HG02981 (cell line): ENCODE measurements around the gene SLC35F3.
"Not testable (repeated sequence)": the region's sequence is repeated elsewhere in the genome, so short reads cannot be mapped to it uniquely, and the experiment has no call there.

Source experiments
- ATAC-seq: cut with Tn5 transposase; IDR thresholded peaks from one replicate; pipeline ENCODE4 v1.9.1; 2021; ENCODE audit warnings: mild to moderate bottlenecking, moderate library complexity; ENCODE audit not compliant: unreplicated experiment

The SLC35F3 gene

GRCh38 chr1:234277161-234277868, 372.8 kb downstream of the SLC35F3 start:
- no peak for ATAC-seq

- ATAC-seq = no peak
Measured at GRCh38 chr1:234279021-234279420, 374.5 kb downstream of the SLC35F3 start.

DNA sequence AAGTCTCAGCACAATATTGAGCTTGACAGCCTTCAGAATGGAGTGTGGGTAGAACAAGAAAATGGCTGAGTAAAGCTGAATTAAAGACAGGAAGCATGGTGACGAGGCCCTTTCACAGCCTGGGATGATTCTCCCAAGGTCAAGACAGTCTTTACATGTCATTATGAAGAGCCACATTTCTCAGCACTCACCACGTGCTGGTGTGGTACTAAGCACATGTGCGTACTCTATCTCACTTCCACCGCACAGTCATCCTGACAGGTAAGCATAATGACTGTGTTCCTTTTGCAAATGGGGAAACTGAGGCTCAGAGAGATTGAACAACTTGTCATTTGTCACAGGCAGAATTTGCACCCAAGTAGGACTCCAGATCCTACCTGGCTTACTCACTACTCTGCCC, 376.0 kb downstream of the SLC35F3 start:
- ATAC-seq = no peak

- no peak for ATAC-seq
Measured at GRCh38 chr1:234281826-234282489, 377.5 kb downstream of the SLC35F3 start.

GRCh38 chr1:234286206-234286605, 381.7 kb downstream of the SLC35F3 start:
- no peak for ATAC-seq

DNA sequence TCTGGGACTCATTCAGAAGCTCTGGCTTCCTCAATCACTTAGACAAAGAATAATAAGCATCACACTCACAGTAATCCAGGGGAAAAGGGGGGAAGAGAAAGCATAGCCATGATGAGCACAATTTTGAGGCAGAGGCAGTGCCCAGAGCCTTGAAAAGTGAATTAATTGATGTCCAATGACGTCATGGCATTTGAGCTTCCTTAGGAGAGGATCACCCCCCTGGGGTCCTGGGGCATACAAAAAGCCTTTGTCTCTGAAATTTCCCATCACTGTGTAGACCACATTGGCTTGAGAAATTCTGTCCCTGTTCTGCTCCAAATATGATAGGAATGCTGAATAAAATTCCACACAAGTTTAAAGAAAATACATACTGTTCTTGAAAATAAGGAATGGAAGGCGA, 384.5 kb downstream of the SLC35F3 start:
- no peak for ATAC-seq

DNA sequence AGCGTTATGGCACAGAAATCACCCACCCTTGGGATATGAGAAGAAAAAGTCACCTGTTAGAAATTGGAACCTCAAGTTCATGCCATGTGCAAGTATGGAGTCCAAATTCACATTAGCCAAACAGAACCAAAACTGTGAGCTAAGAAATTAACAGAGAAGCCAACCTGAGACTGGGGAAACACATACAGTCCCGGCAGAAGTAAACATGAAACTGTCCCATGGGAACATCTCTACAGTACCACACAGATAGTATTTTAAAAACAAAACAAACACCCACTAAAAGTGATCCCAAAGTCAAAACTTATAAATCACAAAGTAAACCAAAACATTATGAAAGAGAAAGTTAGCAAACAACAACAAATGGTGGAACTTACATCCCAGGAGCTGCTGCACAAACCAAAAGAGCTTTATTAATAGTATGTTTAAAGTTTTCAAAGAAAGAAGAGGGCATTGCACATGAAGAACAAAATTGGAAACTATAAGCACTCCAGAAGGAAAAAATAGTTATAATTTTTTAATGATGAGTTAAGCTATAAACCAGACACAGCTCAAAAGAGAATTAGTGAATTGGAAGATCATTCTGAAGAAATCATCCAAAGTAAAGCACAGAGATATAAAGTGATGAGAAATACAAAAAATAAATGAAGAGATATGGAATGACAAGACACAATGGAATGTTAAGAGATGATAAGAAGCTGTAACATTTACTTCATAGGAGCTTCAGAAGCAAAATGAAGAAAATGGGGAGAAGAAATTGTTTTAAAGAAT, 385.2 kb downstream of the SLC35F3 start:
- no peak for ATAC-seq

GRCh38 chr1:234292011-234292410, 387.5 kb downstream of the SLC35F3 start:
- no peak for ATAC-seq

DNA sequence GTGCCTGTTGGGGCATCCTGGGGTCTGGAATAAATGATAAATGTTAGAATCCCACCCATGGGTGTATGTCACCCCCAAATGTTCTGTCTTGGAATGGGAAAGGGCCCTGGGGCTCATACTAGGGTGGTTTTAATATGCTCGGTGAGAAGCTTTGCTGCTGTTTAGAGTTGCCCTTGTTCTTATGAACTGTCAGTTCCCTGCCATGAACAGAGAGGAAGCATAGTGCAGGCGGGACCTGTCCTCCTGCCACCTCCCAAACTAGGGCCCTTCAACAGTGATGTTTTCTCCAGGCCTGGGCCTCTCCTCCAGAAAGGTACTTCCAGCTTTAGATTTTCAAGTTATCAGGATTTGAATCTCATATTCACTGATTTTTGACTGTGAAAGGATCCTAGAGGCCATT, 388.1 kb downstream of the SLC35F3 start:
- no peak for ATAC-seq

DNA sequence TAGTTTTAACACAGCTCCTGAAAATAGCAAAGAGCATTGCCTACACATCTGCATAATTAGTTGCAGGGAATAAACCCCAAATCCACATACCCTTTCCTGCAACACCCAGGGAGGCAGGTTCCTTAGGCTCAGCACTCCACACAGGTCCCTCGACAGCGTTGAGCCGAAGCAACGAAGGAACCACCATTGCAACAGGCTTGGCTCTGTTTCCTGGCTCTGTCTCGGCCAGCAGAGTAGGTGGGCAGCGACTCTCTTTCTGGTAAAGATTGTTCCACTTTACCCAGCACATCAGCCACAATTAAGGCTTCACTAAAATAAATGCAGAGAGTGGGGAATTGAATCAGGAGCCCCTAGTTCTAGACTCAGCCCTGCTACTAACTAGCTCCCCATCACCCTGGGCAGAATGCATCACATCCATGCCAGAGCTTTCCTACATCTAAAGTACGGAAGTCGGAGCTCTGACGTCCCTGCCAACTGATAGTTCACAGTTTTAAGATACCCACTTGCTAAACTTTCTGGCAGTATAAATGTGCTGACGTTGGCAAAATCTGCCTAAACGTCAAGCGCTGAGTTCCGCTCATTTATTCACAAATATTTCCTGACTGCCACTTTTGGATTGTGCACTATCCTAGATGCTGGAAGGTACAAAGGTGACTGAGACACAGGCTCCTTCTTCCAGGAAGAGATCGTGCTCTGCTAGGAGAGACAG, 389.8 kb downstream of the SLC35F3 start:
- no peak for ATAC-seq

- no peak for ATAC-seq
Measured at GRCh38 chr1:234295068-234295467, 390.6 kb downstream of the SLC35F3 start.

DNA sequence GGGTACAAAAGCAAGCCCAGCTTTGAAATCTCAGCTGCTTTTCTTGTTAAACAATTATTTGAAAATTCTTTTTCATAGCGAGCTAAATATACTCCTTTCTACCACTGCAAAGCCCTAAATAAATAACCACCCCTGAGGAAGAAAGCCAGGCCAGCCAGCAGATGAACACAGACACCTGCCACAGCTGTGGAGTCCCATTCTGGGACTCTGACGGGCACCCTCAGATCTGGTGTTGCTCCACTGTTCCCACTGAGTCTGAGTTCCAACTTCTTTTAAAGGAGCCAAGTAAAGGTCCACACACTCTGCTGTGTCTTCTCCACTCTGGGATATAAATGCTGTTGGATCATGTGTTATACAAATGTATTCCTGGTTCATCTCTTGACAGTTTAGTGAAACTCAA, 391.1 kb downstream of the SLC35F3 start:
- no peak for ATAC-seq

DNA sequence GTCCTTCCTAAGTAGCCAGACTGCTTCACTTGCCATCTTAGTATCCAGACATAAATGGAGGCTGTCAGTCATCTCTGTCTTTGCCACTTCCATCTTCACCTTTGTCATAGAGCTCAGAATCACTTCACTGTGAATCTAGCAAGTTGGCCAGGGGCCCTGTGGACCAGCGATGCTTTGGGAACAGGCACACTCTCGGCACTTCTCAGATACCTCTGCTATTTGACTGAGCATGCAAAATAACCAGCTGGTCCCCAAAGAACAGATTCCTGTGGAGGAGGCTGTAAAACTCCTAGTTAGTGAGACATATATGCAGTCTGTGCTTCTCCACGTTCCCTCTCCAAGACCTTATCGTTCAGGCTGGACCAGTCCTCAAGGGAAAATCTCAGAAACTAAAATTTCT, 392.0 kb downstream of the SLC35F3 start:
- ATAC-seq = no peak

- no peak for ATAC-seq
Measured at GRCh38 chr1:234297668-234298067, 393.2 kb downstream of the SLC35F3 start.

- ATAC-seq = no peak
Measured at GRCh38 chr1:234300096-234300495, 395.6 kb downstream of the SLC35F3 start.

DNA sequence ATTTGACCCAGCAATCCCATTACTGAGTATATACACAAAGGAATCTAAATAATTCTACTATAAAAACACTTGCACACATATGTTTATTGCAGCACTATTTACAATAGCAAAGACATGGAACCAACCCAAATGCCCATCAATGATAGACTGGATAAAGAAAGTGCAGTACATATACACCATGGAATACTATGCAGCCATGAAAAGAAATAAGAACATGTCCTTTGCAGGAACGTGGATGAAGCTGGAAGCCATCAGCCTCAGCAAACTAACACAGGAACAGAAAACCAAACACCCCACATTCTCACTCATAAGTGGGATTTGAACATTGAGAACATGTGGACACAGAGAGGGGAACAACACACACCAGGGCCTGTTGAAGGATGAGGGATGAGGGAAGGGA, 397.2 kb downstream of the SLC35F3 start:
- ATAC-seq = not testable (repeated sequence)

DNA sequence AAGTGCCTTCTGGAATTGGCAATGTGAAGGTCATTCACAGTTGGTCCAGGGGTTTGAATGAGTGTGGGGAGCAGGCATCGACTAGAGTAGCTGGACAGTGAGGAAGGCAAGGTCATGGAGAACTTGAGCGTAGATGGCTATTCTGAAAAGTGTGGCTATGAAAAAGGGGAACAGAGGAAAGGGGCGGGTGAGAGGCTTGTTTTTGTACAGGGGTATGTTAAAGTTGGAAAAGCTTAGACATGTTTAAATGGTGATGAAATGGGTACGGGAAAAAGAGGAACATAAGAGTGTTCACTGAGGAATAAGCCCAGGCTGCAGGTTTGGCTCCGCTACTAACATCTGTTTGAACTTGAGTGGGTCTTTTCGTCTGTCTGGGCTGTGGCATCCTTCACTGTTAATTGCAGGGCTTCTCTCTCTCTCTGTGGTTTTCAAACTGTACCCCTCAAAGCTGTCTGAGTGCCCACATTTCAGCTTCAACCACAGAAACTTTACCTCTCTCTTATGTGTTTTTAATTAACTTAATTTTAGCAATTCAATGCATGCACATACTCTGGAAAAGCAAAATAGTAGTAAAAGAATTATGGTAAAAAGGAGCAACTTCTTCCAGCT, 398.0 kb downstream of the SLC35F3 start:
- no peak for ATAC-seq

DNA sequence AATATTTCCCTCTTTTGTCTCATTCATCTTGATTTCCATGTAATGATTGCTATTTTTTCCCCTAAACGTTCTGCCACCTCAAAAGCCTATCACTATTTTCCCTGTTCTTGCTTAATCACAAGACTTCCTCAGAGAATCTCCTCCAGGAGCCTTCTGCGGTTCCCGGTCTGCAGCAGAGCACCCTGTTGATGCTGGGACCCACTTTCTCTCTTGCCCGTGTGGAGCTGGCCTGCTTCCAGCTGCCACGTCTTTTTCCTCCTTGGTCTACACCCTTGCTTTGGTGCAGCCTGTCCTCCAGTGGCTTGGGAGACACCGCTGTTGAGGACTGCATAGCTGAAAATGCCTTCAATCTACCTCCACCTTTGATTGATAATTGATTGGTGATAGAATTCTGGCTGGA, 398.8 kb downstream of the SLC35F3 start:
- ATAC-seq = no peak

DNA sequence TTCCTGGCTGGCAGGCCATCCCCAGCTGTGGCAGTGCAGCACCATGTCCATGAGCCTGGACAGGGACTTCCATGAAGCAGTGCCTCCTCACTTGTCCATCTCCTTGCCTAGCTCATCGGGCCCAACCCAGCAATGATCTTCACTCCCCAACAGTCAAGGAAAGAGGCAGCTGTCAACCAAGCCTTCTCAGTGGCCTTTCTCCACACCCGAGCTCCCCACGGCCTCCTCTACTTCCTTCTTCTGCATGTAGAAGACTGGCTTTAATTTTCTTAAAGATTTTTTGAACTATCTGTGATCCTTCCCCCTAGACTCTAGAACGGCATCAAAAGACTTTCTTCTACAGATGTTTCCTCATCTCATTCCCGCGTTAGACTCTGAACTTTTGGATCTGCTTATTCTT, 403.2 kb downstream of the SLC35F3 start:
- ATAC-seq = no peak

DNA sequence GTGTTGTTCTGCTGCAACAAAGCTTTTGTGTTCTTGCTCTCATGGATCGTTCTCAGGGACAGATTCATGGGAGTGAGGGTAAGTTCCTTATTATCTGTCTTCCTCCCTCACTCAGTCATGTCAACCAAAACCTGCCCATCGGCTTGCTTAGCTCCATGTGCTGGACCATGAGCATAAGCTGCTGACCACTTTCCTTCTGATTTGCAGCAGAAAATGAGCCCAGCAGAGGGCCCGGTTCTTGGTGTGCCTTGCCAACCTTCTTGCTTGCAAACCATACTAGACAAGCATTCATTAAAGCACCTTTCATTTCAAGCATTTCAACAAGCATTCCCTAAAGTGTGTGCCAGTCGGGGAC, 404.7 kb downstream of the SLC35F3 start:
- ATAC-seq = no peak
